A549 (cell line): ENCODE measurements around the gene AP1M1. TPM values are rescaled to one million over a fixed set of nuclear protein-coding genes. Genes with fewer than 3 reads are reported as not detected.

Experiments
- ATAC-seq, 2 experiments: fragments of 200-7000 bp in 1 of 2; fragments of >200 bp in 1 of 2; cut with Nextera tagmentation in 1 of 2; cut with Tn5 transposase in 1 of 2; 3 replicates each; pipeline versions ENCODE4 v1.8.0 to v1.9.1; 2018 to 2020; ENCODE audit warnings: mild to moderate bottlenecking in 1 of 2, moderate library complexity in 1 of 2
- CTCF ChIA-PET: fragments of 300-600 bp; sonication (Branson Sonifier 250); formaldehyde crosslinking; extraction: SDS; loops from one replicate; lab custom pipeline; 2021; ENCODE audit warnings: antibody characterized with exemption, inconsistent platforms; lab: Yijun Ruan, JAX
- POLR2A ChIA-PET: fragments of 350-600 bp; formaldehyde crosslinking; extraction: SDS; loops from one replicate; lab custom pipeline; 2021; ENCODE audit warnings: antibody characterized with exemption, inconsistent platforms; lab: Yijun Ruan, JAX
- DNase-seq, 2 experiments: peaks; one replicate each; pipeline versions ENCODE4 v3.0.0 to v3.0.0-alpha.2; 2011 to 2016; ENCODE audit warnings: low read depth in 1 of 2, low spot score in 1 of 2
- FAIRE-seq: peaks from 2 replicates; lab custom pipeline; 2011; peaks lifted over from hg19 to GRCh38; lab: Jason Lieb, UNC
- H3K27ac ChIP-seq, 2 experiments: fragments of >200 bp; sonication (Bioruptor Twin); formaldehyde crosslinking; 3 replicates each; pipeline ENCODE4 v1.5.1; 2016 to 2017
- H3K4me1 ChIP-seq: fragments of >200 bp; sonication (Bioruptor Twin); formaldehyde crosslinking; 3 replicates; pipeline ENCODE4 v1.6.1; 2016
- H3K4me2 ChIP-seq: fragments of >200 bp; sonication (Bioruptor Twin); formaldehyde crosslinking; 3 replicates; pipeline ENCODE4 v1.6.1; 2016
- H3K4me3 ChIP-seq: fragments of >200 bp; sonication (Bioruptor Twin); formaldehyde crosslinking; 3 replicates; pipeline ENCODE4 v1.5.1; 2016
- H3K9me3 ChIP-seq: fragments of >200 bp; sonication (Bioruptor Twin); formaldehyde crosslinking; 3 replicates; pipeline ENCODE4 v1.6.1; 2016
- ATOH8 ChIP-seq: fragments of 250-450 bp; sonication (Bioruptor Pico); IDR thresholded peaks from 2 replicates; pipeline ENCODE4 v1.5.0; 2020; ENCODE audit warnings: low read depth, mild to moderate bottlenecking, moderate library complexity
- BHLHE40 ChIP-seq: IDR thresholded peaks from 2 replicates; pipeline ENCODE4 v1.6.1; 2012; ENCODE audit warnings: low read depth, low read length, inconsistent platforms
- CHD4 ChIP-seq: fragments of 200-600 bp; sonication (generic); IDR thresholded peaks from 2 replicates; pipeline ENCODE4 v1.6.1; 2016; ENCODE audit warnings: antibody characterized with exemption, mild to moderate bottlenecking, borderline replicate concordance
- EHMT2 ChIP-seq: fragments of 200-600 bp; sonication (generic); IDR thresholded peaks from 2 replicates; pipeline ENCODE4 v1.6.1; 2016; ENCODE audit warnings: antibody characterized with exemption, low read depth, mild to moderate bottlenecking, moderate library complexity
- ELK1 ChIP-seq: fragments of 150-350 bp; IDR thresholded peaks from 2 replicates; pipeline ENCODE4 v1.6.1; 2014; ENCODE audit warnings: low read depth, mild to moderate bottlenecking, low read length
- EP300 ChIP-seq, 2 experiments: fragments of >200 bp; sonication (Bioruptor Twin); formaldehyde crosslinking; IDR thresholded peaks; 2 replicates in 1 of 2; 3 replicates in 1 of 2; pipeline ENCODE4 v1.6.1; 2016 to 2017
- ESRRA ChIP-seq: fragments of 150-350 bp; IDR thresholded peaks from 2 replicates; pipeline ENCODE4 v1.6.1; 2014; ENCODE audit warnings: mild to moderate bottlenecking, low read length, borderline replicate concordance
- FOSB ChIP-seq: fragments of 250-450 bp; sonication (Bioruptor Pico); IDR thresholded peaks from 2 replicates; pipeline ENCODE4 v1.5.0; 2020; ENCODE audit warnings: mild to moderate bottlenecking, moderate library complexity
- FOXS1 ChIP-seq: fragments of 250-450 bp; sonication (Bioruptor Pico); IDR thresholded peaks from 2 replicates; pipeline ENCODE4 v1.5.0; 2020; ENCODE audit warnings: mild to moderate bottlenecking, moderate library complexity
- HDAC2 ChIP-seq: fragments of 200-600 bp; sonication (generic); IDR thresholded peaks from 2 replicates; pipeline ENCODE4 v1.6.1; 2016
- HOXA7 ChIP-seq: fragments of 250-450 bp; sonication (Bioruptor Pico); IDR thresholded peaks from 2 replicates; pipeline ENCODE4 v1.5.0; 2020; ENCODE audit warnings: mild to moderate bottlenecking, moderate library complexity
- HOXB13 ChIP-seq: fragments of 250-450 bp; sonication (Bioruptor Pico); IDR thresholded peaks from 2 replicates; pipeline ENCODE4 v1.5.0; 2020; ENCODE audit warnings: low read depth, mild to moderate bottlenecking, moderate library complexity
- JUN ChIP-seq, 2 experiments: fragments of >200 bp; sonication (Bioruptor Twin); formaldehyde crosslinking; IDR thresholded peaks; 2 replicates in 1 of 2; 3 replicates in 1 of 2; pipeline ENCODE4 v1.6.1; 2016 to 2017
- KDM1A ChIP-seq: fragments of 200-600 bp; sonication (generic); IDR thresholded peaks from 2 replicates; pipeline ENCODE4 v1.6.1; 2016; ENCODE audit warnings: low read depth, mild to moderate bottlenecking
- KDM5A ChIP-seq: fragments of 200-600 bp; sonication (generic); IDR thresholded peaks from 2 replicates; pipeline ENCODE4 v1.6.1; 2016; ENCODE audit warnings: antibody characterized with exemption, mild to moderate bottlenecking
- MAFK ChIP-seq: fragments of 450-650 bp; IDR thresholded peaks from 2 replicates; pipeline ENCODE4 v1.6.1; 2014; ENCODE audit not compliant: partially characterized antibody
- PBX3 ChIP-seq: IDR thresholded peaks from 2 replicates; pipeline ENCODE4 v1.6.1; 2012
- RAD21 ChIP-seq, 2 experiments: fragments of >200 bp in 1 of 2; sonication (Bioruptor Twin) in 1 of 2; formaldehyde crosslinking in 1 of 2; IDR thresholded peaks in 1 of 2; conservative IDR thresholded peaks in 1 of 2; 2 replicates in 1 of 2; 3 replicates in 1 of 2; pipeline ENCODE4 v1.6.1; 2012 to 2018; ENCODE audit warnings: inconsistent platforms in 1 of 2
- RCOR1 ChIP-seq: fragments of 150-350 bp; IDR thresholded peaks from 2 replicates; pipeline ENCODE4 v1.6.1; 2014; ENCODE audit warnings: antibody characterized with exemption, low read length, low read depth
- RNF2 ChIP-seq: fragments of 200-600 bp; sonication (generic); IDR thresholded peaks from 2 replicates; pipeline ENCODE4 v1.6.1; 2016; ENCODE audit warnings: low read depth, mild to moderate bottlenecking, antibody characterized with exemption, moderate library complexity, borderline replicate concordance
- TFCP2L1 ChIP-seq: fragments of 250-450 bp; sonication (Bioruptor Pico); IDR thresholded peaks from 2 replicates; pipeline ENCODE4 v1.5.0; 2021; ENCODE audit warnings: mild to moderate bottlenecking
- TP53 ChIP-seq: fragments of 250-450 bp; sonication (Bioruptor Pico); IDR thresholded peaks from 2 replicates; pipeline ENCODE4 v1.5.0; 2021; ENCODE audit warnings: mild to moderate bottlenecking, moderate library complexity
- ZNF302 ChIP-seq: fragments of 250-450 bp; sonication (Bioruptor Pico); IDR thresholded peaks from 2 replicates; pipeline ENCODE4 v1.9.0; 2021; ENCODE audit warnings: inconsistent platforms, mild to moderate bottlenecking, moderate library complexity
- WGBS: methylation state at CpG from one replicate; pipeline ENCODE4 v1.1.6; 2017; ENCODE audit errors: missing lambda C conversion rate; 5-methylcytosine and 5-hydroxymethylcytosine counted together
- polyA plus RNA-seq, 4 experiments: library from polyadenylated mRNA; depleted of rRNA in 3 of 4; stranded (reverse); fragments of >200 nt; fragmentation: RNase III in 1 of 4; extraction: RNeasy Plus Mini Kit Qiagen cat#74134 plus additional on column Dnase treatment in 1 of 4; gene quantifications; 2 replicates in 3 of 4; 3 replicates in 1 of 4; pipeline ENCODE4 v1.2.3, GENCODE V29; 2011 to 2017
- TF ChIP-seq, protein P1 (sequence below): IDR thresholded peaks from 2 replicates; pipeline ENCODE4 v1.6.1; 2012; ENCODE audit warnings: low read depth, borderline replicate concordance

The AP1M1 gene
- polyA plus RNA-seq, 2 of the 4 experiments (the other 2 are of a cell fraction) = 42.5 to 63.0 TPM

- Histone ChIP-seq H3K4me1 (no peaks in the 10 kb centered on the region), H3K27ac (no peak overlapping the region), H3K4me3 (no peak overlapping the region), H3K9me3 (no peaks in the 10 kb centered on the region), H3K4me2 (no peak overlapping the region)
- TF ChIP-seq ATOH8 (CRISPR knock-in tag) (no peak), CHD4 (no peak), EP300 (IDR thresholded peaks at IDR 0.05) (no peak), BHLHE40 (no peak), RAD21 (conservative IDR thresholded peaks at IDR 0.05 in 1 of 2, IDR thresholded peaks at IDR 0.05 in 1 of 2) (no peak), ELK1 (no peak), FOXS1 (no peak), HOXB13 (CRISPR knock-in tag) (no peak), ESRRA (no peak), TP53 (CRISPR knock-in tag) (no peak), RCOR1 (no peak), KDM1A (no peak), ZNF302 (no peak), RNF2 (no peak), HOXA7 (CRISPR knock-in tag) (no peak), JUN (IDR thresholded peaks at IDR 0.05) (no peak), MAFK (no peak), HDAC2 (no peak), EHMT2 (no peak)
- POLR2A ChIA-PET = no interaction called here
- 96% methylated on average over 20 of the region's 21 CpGs for WGBS
- CTCF ChIA-PET = no interaction called here
- no peak for FAIRE-seq
- DNase-seq = no peak
- no peak for ATAC-seq
These were observed 10.5 kb downstream of the AP1M1 start for GRCh38 chr19:16208064-16208759.

GRCh38 chr19:16208847-16209665 is 11.3 kb downstream of the AP1M1 start:
- no peak for ATAC-seq
- FAIRE-seq = no peak
- ChIA-PET CTCF (interaction anchor here (0.6 kb wide), 1 partner anchor 174 kb away, joined by 3 read pairs; no protein-coding TSS in a partner anchor), POLR2A (no interaction called here)
- Histone ChIP-seq H3K4me2 (no peak overlapping the region), H3K4me3 (no peak overlapping the region), H3K27ac (no peak overlapping the region), H3K4me1 (no peaks in the 10 kb centered on the region), H3K9me3 (no peaks in the 10 kb centered on the region)
- TF ChIP-seq RCOR1 (no peak), FOSB (CRISPR knock-in tag) (no peak), PBX3 (no peak), TFCP2L1 (no peak), EHMT2 (no peak), KDM5A (no peak)
- TF ChIP-seq, protein P1, sequence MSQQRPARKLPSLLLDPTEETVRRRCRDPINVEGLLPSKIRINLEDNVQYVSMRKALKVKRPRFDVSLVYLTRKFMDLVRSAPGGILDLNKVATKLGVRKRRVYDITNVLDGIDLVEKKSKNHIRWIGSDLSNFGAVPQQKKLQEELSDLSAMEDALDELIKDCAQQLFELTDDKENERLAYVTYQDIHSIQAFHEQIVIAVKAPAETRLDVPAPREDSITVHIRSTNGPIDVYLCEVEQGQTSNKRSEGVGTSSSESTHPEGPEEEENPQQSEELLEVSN = no peak
- WGBS = 91% methylated on average over 25 of the region's 29 CpGs
- no peak for DNase-seq
